Stomach (tissue), 4 donors: ENCODE data around the gene SMCR8.

Experiments used
- CTCF ChIP-seq, 7 experiments: fragments of 450-650 bp in 4 of 7; fragments of 200-600 bp in 3 of 7; sonication (generic) in 3 of 7; IDR thresholded peaks; one replicate each; pipeline ENCODE4 v1.5.1; 2016 to 2019; ENCODE audit warnings: antibody characterized with exemption in 7 of 7, control low read depth in 2 of 7, mild to moderate bottlenecking in 1 of 7
- EP300 ChIP-seq: sonication (generic); formaldehyde crosslinking; IDR thresholded peaks from one replicate; pipeline ENCODE4 v1.6.1; 2017; ENCODE audit warnings: antibody characterized with exemption
- POLR2A ChIP-seq, 4 donors: fragments of 450-650 bp; IDR thresholded peaks; one replicate each; pipeline ENCODE4 v1.6.1; 2016; ENCODE audit warnings: antibody characterized with exemption in 4 of 4, control low read depth in 2 of 4, mild to moderate bottlenecking in 1 of 4, moderate library complexity in 1 of 4
- POLR2AphosphoS5 ChIP-seq, 3 donors: sonication (generic); formaldehyde crosslinking; IDR thresholded peaks; one replicate each; pipeline ENCODE4 v1.6.1; 2016; ENCODE audit warnings: antibody characterized with exemption in 3 of 3

GRCh38 chr17:18314059-18314730 is 898 bp upstream of the SMCR8 start:
- TF ChIP-seq CTCF (IDR thresholded peaks at IDR 0.05): no peak
- TF ChIP-seq EP300: no peak
- TF ChIP-seq POLR2A (IDR thresholded peaks at IDR 0.05): no peak
- TF ChIP-seq POLR2AphosphoS5 (IDR thresholded peaks at IDR 0.05): no peak
